Smooth muscle cell (in vitro differentiated cells): ENCODE measurements around the gene UNC5C. TPM values are rescaled to one million over a fixed set of nuclear protein-coding genes. Genes with fewer than 3 reads are reported as not detected.

ENCODE experiments used
- DNase-seq: peaks from one replicate; lab custom pipeline; 2025; ENCODE audit not compliant: unreplicated experiment; lab: John Stamatoyannopoulos, UW
- H2AFZ ChIP-seq: fragments of 200-600 bp; sonication (generic); 2 replicates; pipeline ENCODE4 v1.6.0; 2016; ENCODE audit warnings: antibody characterized with exemption, low read depth, mild to moderate bottlenecking
- H3F3A ChIP-seq: fragments of 200-600 bp; sonication (generic); 2 replicates; pipeline ENCODE4 v1.6.0; 2017; ENCODE audit warnings: antibody characterized with exemption, low read depth
- H3K27ac ChIP-seq: fragments of 200-600 bp; sonication (generic); 2 replicates; pipeline ENCODE4 v1.5.1; 2016; ENCODE audit warnings: low read depth, mild to moderate bottlenecking
- H3K27me3 ChIP-seq: fragments of 200-600 bp; sonication (generic); 2 replicates; pipeline ENCODE4 v1.6.1; 2016; ENCODE audit warnings: low read depth, mild to moderate bottlenecking
- H3K36me3 ChIP-seq: fragments of 200-600 bp; sonication (generic); 2 replicates; pipeline ENCODE4 v1.5.1; 2016; ENCODE audit warnings: low read depth
- H3K4me1 ChIP-seq: fragments of 200-600 bp; sonication (generic); 2 replicates; pipeline ENCODE4 v1.5.1; 2016; ENCODE audit warnings: low read depth
- H3K4me2 ChIP-seq: fragments of 200-600 bp; sonication (generic); 2 replicates; pipeline ENCODE4 v1.6.0; 2016; ENCODE audit warnings: mild to moderate bottlenecking
- H3K4me3 ChIP-seq: fragments of 200-600 bp; sonication (generic); 2 replicates; pipeline ENCODE4 v1.5.1; 2016; ENCODE audit warnings: mild to moderate bottlenecking
- H3K79me2 ChIP-seq: fragments of 200-600 bp; sonication (generic); 2 replicates; pipeline ENCODE4 v1.6.0; 2016; ENCODE audit warnings: low read depth, mild to moderate bottlenecking
- H3K9ac ChIP-seq: fragments of 200-600 bp; sonication (generic); 2 replicates; pipeline ENCODE4 v1.6.0; 2016; ENCODE audit warnings: low read depth
- H3K9me3 ChIP-seq: fragments of 200-600 bp; sonication (generic); replicated peaks from 2 replicates; pipeline ENCODE4 v1.5.1; 2016; ENCODE audit warnings: low read depth
- H4K20me1 ChIP-seq: fragments of 200-600 bp; sonication (generic); 2 replicates; pipeline ENCODE4 v1.6.0; 2016; ENCODE audit warnings: low read depth
- WGBS: methylation state at CpG from one replicate; pipeline ENCODE4 v1.1.7; 2016; ENCODE audit warnings: low lambda C conversion rate; 5-methylcytosine and 5-hydroxymethylcytosine counted together
- polyA plus RNA-seq: library from polyadenylated mRNA; unstranded; fragments of >200 nt; fragmentation: Nextera tagmentation; extraction: Ambion mirVana; gene quantifications from 2 replicates; pipeline ENCODE4 v1.2.1, GENCODE V29; 2016
- total RNA-seq: library from RNA; depleted of rRNA; stranded (reverse); fragments of >200 nt; gene quantifications from 2 replicates; pipeline ENCODE4 v1.2.3, GENCODE V29; 2014
- TF ChIP-seq, protein P1 (sequence below): fragments of 200-600 bp; sonication (generic); IDR thresholded peaks from 2 replicates; pipeline ENCODE4 v1.5.1; 2017; ENCODE audit warnings: borderline replicate concordance, mild to moderate bottlenecking, antibody characterized with exemption; ENCODE audit not compliant: insufficient read depth, poor library complexity, severe bottlenecking

UNC5C gene
- total and polyA plus RNA-seq, 2 experiments from 2014 or later: 2.0 to 15.6 TPM

DNA sequence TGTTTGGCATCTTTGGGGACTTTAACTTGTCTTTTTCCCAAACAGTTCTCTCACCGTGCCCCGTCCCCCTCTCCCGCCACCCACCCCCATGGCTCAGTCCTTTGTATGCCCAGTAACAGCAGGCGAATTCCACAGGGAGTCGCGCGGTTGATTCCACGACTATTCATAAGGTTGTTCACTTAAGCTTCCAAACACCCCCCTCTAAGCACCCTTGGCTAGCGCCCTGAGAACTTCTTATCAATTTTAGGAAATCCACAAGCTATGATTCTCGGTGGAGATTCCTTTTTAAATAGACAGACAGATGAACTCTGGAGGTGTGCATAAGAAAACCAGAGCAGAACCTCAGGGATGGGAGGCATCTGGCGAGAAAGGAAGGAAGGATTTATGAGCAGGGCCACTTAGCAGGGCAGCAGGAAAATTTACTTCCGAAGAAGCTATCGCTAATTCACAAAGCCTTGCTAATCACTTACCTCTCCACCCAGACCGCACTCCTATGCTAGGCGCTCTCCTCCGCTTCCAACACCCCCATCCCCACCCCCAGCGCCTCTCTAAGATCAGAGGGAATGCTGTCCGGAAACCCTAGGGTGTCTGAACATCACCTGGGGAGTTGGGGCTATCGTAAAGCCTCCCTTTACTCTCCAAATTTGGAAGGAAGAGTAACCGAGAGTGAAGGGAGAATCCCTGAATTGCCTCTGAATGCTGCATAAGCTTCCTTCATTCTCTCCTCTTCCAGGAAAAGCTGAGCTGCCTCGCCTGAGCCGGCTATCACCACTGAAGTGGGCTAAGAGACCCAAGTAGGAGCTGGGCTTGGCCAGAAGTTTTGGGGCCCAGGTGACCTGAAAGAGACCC, 1.7 kb downstream of the UNC5C start:
- H3F3A ChIP-seq: peaks cover 24% of the 10 kb centered on the region
- no peaks in the 10 kb centered on the region for H4K20me1 ChIP-seq
- no peaks in the 10 kb centered on the region for H3K36me3 ChIP-seq
- peaks cover 81% of the 10 kb centered on the region for H3K79me2 ChIP-seq
- H3K27ac ChIP-seq: peak overlapping the region; percentile 9
- peak overlapping the region; percentile 37 for H3K9ac ChIP-seq
- WGBS: 1% methylated on average over 22 of the region's 22 CpGs
- TF ChIP-seq, protein P1, sequence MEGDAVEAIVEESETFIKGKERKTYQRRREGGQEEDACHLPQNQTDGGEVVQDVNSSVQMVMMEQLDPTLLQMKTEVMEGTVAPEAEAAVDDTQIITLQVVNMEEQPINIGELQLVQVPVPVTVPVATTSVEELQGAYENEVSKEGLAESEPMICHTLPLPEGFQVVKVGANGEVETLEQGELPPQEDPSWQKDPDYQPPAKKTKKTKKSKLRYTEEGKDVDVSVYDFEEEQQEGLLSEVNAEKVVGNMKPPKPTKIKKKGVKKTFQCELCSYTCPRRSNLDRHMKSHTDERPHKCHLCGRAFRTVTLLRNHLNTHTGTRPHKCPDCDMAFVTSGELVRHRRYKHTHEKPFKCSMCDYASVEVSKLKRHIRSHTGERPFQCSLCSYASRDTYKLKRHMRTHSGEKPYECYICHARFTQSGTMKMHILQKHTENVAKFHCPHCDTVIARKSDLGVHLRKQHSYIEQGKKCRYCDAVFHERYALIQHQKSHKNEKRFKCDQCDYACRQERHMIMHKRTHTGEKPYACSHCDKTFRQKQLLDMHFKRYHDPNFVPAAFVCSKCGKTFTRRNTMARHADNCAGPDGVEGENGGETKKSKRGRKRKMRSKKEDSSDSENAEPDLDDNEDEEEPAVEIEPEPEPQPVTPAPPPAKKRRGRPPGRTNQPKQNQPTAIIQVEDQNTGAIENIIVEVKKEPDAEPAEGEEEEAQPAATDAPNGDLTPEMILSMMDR: no peak
- peak overlapping the region; percentile 86 for H3K4me2 ChIP-seq
- H3K4me3 ChIP-seq: peak overlapping the region; percentile 90
- peak overlapping the region; percentile 75 for H2AFZ ChIP-seq
- H3K27me3 ChIP-seq: no peaks in the 10 kb centered on the region
- peaks cover 18% of the 10 kb centered on the region for H3K4me1 ChIP-seq
- no peaks in the 10 kb centered on the region for H3K9me3 ChIP-seq
- DNase-seq: no peak

GRCh38 chr4:95546221-95546620, 2.6 kb downstream of the UNC5C start:
- no peaks in the 10 kb centered on the region for H3K36me3 ChIP-seq
- H3K4me3 ChIP-seq: peak overlapping the region; percentile 90
- H3K4me2 ChIP-seq: peak overlapping the region; percentile 86
- H4K20me1 ChIP-seq: no peaks in the 10 kb centered on the region
- H3K9me3 ChIP-seq: no peaks in the 10 kb centered on the region
- H3K9ac ChIP-seq: peak overlapping the region; percentile 37
- H3K79me2 ChIP-seq: peaks cover 89% of the 10 kb centered on the region
- no peaks in the 10 kb centered on the region for H3K27me3 ChIP-seq
- WGBS: 9% methylated on average over 3 of the region's 3 CpGs
- H3K27ac ChIP-seq: peak overlapping the region; percentile 14
- peak overlapping the region; percentile 75 for H2AFZ ChIP-seq
- H3F3A ChIP-seq: peaks cover 25% of the 10 kb centered on the region
- peaks cover 24% of the 10 kb centered on the region for H3K4me1 ChIP-seq
- TF ChIP-seq, protein P1: no peak
- DNase-seq: no peak

DNA sequence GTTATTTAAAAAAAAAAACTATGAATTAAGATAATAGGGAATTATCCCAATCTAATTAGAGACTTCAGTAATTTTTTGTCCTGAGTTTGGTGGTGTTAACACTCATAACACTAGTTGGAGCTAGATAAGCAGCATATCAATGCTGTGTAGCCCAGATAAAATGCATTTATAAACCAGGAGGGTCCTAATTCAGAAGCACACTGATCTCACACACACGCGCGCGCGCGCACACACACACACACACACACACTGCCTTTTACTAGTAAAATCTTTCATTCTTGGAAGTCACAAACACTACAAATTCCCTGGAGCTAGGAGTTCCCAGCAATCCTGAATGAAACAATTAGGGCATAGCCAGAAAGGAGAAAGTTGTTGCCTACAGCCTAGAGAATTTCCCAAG, 3.2 kb downstream of the UNC5C start:
- TF ChIP-seq, protein P1: no peak
- H3K79me2 ChIP-seq: peaks cover 89% of the 10 kb centered on the region

More for the DNA sequence above, 3.2 kb downstream of the UNC5C start:
- H3K36me3 ChIP-seq: no peaks in the 10 kb centered on the region
- no peak overlapping the region for H3K9ac ChIP-seq
- 77% methylated on average over 6 of the region's 6 CpGs for WGBS
- peaks cover 25% of the 10 kb centered on the region for H3F3A ChIP-seq
- DNase-seq: no peak
- peaks cover 24% of the 10 kb centered on the region for H3K4me1 ChIP-seq
- peak overlapping the region; percentile 90 for H3K4me3 ChIP-seq
- no peaks in the 10 kb centered on the region for H3K27me3 ChIP-seq
- H4K20me1 ChIP-seq: no peaks in the 10 kb centered on the region
- H2AFZ ChIP-seq: peak overlapping the region; percentile 75
- H3K27ac ChIP-seq: peak overlapping the region; percentile 36
- no peaks in the 10 kb centered on the region for H3K9me3 ChIP-seq
- peak overlapping the region; percentile 86 for H3K4me2 ChIP-seq
